Stimulated activated CD8-positive, alpha-beta memory T cell treated with anti-CD3 and anti-CD28 coated beads, Interleukin-12 subunit alpha, Interleukin-12 subunit beta, amount 100 ng/mL, for 24 hours (primary cell): ENCODE measurements around the gene ARRDC1.

ENCODE experiments used
- DNase-seq: peaks from one replicate; pipeline ENCODE4 v3.0.0-alpha.2; 2020; ENCODE audit errors: extremely low read depth

Gene ARRDC1

DNA sequence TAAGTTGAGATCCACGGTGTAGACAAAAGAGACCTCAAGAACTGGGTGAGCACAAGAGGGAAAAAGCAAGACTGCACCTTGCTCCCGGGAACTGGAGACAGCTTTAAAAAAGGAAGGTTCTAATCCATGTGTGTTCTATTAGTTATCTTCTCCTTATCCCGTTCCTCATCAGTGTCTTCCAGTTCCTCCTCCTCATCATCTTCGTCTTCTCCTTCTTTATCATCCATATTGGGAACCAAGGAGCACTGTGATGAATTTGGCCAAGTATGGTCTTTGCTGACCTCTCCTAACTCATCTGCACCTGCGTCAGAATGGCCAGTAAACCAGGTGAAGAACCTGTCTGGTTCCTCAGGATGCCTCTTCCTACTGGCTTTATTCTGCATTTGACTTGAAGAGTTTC is 35.4 kb downstream of the ARRDC1 start:
- no peak for DNase-seq

DNA sequence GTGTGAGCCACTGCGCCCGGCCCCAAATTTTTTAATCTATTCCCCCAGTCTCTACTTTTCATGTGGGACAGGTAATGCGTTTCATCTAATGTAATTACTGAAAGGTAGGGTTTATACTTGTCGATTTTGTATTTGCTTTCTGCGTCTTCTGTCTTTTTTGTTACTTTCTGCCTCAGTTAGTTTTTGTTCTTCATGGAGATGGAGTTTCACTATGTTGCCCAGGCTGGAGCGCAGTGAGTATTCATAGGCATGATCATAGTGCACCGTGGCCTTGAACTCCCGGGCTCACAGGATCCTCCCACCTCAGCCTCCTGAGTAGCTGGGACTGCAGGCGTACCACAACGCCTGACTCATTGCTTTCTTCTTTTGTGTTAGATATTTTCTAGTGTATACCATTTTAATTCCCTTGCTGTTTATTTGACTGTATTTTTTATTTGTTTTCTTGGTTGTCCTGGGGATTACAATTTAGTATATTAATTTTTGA is 36.7 kb downstream of the ARRDC1 start:
- DNase-seq, result no peak

DNA sequence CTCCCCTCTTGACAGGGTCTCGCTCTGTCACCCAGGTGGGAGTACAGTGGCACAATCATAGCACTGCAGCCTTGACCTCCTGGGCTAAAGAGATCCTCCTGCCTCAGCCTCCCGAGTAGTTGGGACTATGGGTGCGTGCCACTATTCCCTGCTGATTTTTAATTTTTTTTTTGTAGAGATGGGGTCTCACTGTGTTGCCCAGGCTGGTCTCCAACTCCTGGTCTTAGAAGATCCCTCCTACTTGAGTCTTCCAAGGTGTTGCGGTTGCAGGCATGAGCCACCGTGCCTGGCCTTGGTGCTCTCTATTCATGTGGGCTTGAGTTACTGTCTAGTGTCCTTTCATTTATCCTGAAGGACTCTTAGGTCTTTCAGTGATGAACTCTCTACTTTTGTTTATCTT is 37.4 kb downstream of the ARRDC1 start:
- no peak for DNase-seq

DNA sequence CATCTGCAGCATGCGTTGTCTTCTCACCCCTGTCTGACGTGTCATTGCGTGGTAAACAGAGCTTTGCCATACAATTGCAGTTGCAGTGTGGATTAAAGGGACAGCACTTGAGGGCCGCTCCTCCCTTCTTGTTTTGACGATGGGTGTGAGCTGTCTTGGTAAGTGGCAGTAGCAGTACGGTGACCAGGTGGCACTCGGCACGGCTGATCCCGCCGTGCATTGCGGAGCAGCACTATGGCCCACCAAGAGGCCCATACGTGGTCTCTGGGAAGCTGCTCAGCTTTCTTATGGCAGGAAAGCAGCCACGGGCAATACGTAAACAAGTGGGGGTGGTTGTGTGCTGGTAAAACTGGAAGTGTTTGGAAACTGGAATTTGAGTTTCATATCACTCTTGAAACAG is 38.4 kb downstream of the ARRDC1 start:
- no peak for DNase-seq

DNA sequence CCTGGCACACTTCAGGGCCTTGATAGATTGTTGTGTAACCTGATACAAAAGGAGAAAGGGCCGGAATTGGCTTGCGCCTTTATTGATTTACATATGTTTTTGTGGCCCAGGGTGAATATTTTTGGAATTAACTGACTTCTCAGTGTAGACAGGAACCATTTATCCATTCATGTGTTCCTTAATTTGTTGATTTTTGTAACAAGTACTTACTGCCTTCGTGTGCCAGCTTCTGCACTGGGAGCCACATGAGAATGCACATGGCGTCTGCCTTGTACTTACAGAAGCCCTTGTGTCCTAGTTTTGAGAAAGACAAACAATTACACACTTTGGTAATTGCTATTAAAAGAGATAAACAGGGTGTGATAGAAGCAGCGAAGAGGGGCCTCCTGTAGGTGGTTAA is 39.7 kb downstream of the ARRDC1 start:
- no peak for DNase-seq

DNA sequence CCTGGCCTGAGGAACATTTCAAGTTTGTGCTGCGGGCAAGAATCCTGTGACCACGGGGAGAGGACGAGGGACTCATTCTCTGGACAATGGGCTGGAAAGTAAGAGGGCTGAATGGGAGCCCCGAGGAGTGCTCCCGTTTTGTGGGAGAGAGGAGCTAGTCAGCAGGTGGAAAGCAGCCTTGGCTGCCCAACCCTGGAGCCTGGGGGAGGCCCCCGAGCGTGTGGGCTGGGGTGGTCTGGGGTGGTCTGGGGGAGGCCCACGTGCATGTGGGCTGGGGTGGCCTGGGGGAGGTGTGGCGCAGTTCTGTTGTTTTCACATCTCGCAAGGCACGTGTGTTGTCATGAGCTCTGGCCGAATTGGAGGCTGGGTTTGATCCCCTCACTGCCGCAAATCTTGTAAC is 40.9 kb downstream of the ARRDC1 start:
- no peak for DNase-seq

DNA sequence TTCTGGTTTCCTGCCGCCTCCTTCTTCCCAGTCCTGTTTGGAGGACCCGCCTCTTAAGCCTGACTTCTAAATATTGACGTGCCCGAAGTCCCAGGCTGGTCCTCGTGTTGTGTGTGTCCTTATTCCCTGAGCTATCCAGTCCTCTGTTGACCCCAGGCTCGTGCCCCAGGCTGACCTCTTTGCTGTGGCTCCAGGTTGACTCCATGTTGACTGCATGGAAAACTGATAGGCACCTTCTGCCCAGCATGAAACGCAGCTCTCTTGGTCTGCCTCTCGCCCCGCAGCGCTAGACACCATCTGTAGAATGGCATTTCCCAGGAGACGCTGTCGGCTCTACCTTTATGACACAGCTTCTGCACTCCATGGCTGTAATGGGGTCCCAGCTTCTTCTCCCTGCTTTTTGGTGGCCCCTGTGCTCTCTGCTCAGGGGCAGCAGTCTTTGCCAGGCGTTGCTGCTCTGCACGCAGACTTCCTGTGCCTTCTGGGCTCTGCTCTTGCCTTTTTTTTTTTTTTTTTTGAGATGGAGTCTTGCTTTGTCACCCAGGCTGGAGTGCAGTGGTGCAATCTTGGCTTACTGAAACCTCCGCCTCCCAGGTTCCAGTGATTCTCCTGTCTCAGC is 41.7 kb downstream of the ARRDC1 start:
- DNase-seq, result no peak

DNA sequence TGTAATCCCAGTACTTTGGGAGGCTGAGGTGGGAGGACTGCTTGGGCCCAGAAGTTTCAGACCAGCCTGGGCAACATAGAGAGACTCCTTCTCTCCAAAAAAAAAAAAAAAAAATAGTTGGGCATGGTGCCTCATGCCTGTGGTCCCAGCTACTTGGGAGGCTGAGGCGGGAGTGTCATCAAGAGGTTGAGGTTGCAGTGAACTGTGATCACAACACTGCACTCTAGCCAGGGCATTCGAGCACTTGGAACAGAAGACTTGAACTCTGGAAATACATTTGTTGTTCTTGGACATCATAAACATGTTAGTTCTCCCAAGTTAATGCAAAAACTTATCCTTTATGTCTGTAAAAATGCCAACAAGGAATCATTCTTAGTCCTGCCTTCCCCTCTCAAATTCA is 42.9 kb downstream of the ARRDC1 start:
- no peak for DNase-seq

DNA sequence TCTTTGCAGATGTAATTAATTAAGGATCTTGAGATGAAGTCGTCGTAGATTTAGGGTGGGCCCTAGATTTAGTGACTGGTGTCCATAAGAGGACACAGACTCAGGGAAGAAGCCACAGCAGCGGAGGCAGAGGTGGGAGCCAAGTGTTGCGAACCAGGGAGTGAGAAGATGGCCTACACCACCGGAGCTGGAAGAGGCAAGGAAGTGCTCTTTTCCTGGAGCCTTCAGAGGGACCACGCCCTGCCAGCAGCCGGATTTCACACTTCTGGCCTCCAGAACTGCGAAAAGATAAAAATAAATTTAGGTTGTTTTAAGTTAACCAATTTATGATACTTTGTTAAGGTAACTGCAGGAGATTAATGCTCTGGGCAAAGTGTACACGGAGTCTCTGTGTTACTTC is 44.1 kb downstream of the ARRDC1 start:
- DNase-seq, result no peak

DNA sequence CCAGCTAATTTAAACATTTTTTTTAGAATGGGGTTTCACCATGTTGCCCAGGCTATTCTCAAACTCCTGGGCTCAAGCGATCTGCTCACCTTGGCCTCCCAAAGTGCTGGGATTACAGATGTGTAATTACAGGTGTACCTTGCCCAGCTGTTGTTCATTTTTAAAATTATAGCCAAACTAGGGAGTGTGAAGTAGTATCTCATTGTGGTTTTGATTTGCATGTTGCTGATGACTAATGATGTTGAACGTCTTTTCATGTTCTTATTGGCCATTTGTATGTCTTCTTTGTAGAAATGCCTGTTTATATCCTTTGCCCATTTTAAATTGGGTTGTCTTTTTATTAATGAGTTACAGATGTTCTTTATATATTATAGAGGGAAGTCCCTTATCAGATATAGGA is 44.8 kb downstream of the ARRDC1 start:
- no peak for DNase-seq

DNA sequence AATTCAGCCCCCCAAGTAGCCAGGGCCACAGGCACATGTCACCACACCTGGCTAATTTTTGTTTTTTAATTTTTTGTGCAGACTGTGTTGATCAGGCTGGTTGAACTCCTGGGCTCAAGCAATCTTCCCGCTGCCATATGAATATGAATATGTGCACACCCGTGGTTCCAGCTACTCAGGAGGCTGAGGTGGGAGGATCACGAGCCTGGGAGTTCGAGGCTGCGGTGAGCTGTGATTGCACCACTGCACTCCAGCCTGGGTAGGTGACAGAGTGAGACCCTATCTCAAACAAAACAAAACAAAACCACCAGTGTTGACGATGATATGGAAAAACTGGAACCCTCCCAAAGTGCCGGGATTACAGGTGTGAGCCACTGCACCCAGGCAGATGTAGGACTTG is 45.3 kb downstream of the ARRDC1 start:
- no peak for DNase-seq

DNA sequence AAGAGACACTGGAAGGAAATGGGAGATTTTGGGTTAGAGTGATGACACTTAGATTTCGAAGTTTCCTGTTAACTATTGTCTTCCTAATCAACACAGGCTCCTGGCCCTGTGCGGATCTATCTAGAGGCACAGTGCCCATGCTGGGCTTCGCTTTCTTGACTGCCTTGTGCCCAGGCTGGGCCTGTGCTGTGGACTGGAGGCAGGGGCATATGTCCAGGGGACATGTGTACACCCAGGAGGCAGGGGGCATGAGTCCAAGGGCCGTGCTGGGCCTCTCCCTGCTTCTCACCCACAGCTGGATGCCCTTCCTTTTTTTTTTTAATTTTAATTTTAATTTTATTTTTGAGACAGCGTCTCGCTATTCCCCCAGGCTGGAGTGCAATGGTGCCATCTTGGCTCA is 50.9 kb downstream of the ARRDC1 start:
- DNase-seq, result no peak

DNA sequence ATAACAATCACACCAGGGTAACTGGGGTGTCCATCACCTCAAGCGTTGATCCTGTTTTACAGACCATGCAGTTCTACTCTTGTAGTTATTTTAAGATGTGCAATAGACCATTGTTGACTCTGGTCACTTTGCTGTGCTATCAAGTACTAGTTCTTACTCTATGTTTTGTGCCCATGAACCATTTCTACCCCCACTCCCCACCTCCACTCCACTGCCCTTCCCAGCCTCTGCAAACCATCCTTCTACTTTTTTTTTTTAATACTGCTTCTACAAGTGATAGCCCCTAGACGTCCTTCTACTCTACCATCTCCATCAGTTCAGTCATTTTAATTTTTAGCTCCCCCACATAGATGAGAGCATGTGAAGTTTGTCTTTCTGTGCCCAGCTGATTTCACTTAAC is 52.1 kb downstream of the ARRDC1 start:
- no peak for DNase-seq

DNA sequence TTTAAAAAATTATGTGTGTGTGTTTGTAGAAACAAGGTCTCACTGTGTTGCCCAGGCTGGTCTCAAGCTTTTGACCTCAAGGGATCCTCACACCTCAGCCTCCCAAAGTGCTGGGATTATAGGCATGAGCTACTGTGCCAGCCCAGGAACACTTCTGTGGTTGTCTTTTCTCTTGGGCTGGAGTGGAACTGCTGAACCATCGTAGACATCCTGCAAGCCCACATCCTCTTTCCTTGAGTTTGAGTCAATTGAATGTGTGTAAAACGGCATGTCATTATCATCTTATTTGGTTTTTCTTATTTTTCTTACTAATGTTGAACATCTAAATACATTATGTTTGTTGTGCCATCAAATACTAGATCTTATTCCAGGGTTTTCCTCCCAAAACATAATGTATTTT is 53.3 kb downstream of the ARRDC1 start:
- no peak for DNase-seq

DNA sequence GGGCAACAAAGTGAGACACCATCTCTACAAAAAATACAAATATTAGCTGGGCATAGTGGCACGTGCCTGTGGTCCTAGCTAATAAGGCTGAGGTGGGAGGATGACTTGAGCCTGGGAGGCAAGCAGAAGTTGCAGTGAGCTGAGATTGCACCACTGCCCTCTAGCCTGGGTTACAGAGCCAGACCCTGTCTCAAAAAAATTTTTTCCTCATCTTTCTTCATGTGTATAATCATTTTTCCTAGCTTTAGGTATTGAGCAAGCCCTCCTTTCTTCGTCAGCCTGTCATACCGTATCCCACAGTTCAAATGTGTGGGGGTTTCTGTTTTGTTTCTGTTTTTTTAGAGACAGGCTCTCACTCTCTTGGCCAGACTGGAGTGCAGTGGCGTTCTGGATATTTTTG is 54.7 kb downstream of the ARRDC1 start:
- DNase-seq, result no peak

DNA sequence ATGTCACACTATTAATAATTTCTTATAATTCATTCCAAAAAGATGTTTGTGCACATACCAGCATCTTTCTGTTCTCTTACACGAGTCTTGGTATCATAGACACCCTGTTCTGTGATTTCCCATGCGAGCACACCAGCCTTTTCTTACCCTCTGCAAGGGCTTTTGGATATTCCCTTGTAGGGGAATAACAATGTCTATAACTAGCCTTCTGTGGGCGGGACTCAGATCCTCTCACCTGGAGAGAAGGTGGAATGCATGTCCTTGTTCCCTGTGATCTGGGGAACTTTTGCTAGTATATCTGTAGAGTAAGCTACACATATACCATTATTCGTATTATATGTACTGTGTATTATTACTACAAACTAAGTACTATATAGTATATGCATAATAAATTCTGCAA is 58.1 kb downstream of the ARRDC1 start:
- no peak for DNase-seq

DNA sequence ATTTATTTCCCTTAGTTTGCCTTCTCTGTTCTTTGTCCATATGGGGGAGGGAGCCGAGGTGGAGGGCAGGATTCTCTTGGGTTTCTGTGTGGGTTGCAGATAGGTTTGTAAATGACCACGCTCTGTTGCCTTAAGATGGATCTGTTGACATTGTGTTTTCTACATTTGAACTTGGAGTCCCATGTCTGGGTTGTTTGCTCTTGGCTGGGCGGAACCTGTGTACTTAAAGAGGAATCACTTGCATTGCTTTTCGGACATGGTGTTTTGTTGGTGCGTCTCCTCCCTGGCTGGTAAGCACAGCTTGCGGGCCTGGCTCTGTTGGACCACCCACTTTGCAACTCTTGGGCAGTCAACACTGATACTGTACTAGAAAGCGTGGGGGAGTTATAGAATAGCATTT is 59.2 kb downstream of the ARRDC1 start:
- DNase-seq, result no peak
